CD4-positive, alpha-beta T cell treated with Interleukin-15 for 4 hours (primary cell): ENCODE data around the gene REM2.
A peak's percentile ranks its signal among the peaks of the same experiment; 100 is the strongest.

Experiments
- DNase-seq: peaks from one replicate; pipeline ENCODE4 v3.0.0-alpha.2; 2020; ENCODE audit warnings: low spot score

The REM2 gene

DNA sequence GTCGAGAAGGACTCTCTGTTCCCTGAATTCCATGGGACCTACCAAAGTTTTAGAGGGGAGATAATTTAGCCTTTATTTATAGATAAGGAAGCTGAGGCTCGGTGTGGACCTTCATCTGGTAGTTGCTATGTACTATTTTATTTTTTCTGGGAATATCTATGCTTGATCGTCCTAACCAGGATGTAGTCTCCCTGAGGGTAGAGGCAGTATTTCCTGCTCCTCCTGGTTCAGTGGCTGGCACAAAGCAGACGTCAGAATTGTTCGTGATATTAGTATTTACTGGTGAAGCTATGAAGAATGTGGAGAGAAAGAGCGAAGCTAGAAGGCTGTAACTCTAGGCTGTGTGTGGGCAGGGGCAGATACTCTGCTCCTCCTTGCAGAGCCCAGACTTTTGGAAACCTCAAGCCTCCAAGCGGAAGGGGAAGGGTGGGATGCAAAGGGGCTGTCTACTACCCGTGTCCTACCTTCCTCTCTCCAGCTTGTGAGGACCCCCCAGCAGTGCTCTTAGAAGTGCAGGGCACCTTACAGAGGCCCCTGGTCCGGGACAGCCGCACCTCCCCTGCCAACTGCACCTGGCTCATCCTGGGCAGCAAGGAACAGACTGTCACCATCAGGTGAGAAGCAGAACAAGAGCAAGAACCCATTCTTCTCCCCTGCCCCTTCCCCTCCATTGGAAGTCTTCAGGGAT lies 10.0 kb upstream of the REM2 start:
- DNase-seq: no peak

DNA sequence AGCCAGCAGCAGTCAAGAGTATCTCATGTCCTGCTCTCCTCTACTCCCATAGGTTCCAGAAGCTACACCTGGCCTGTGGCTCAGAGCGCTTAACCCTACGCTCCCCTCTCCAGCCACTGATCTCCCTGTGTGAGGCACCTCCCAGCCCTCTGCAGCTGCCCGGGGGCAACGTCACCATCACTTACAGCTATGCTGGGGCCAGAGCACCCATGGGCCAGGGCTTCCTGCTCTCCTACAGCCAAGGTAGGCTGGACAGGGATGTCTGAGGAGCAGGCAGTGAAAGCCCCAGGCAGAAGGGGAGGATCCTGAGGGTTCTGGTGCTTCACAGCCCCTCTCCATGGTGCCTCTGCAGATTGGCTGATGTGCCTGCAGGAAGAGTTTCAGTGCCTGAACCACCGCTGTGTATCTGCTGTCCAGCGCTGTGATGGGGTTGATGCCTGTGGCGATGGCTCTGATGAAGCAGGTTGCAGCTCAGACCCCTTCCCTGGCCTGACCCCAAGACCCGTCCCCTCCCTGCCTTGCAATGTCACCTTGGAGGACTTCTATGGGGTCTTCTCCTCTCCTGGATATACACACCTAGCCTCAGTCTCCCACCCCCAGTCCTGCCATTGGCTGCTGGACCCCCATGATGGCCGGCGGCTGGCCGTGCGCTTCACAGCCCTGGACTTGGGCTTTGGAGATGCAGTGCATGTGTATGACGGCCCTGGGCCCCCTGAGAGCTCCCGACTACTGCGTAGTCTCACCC lies 7.8 kb upstream of the REM2 start:
- DNase-seq: no peak

DNA sequence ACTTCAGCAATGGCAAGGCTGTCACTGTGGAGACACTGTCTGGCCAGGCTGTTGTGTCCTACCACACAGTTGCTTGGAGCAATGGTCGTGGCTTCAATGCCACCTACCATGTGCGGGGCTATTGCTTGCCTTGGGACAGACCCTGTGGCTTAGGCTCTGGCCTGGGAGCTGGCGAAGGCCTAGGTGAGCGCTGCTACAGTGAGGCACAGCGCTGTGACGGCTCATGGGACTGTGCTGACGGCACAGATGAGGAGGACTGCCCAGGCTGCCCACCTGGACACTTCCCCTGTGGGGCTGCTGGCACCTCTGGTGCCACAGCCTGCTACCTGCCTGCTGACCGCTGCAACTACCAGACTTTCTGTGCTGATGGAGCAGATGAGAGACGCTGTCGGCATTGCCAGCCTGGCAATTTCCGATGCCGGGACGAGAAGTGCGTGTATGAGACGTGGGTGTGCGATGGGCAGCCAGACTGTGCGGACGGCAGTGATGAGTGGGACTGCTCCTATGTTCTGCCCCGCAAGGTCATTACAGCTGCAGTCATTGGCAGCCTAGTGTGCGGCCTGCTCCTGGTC lies 7.2 kb upstream of the REM2 start:
- no peak for DNase-seq

DNA sequence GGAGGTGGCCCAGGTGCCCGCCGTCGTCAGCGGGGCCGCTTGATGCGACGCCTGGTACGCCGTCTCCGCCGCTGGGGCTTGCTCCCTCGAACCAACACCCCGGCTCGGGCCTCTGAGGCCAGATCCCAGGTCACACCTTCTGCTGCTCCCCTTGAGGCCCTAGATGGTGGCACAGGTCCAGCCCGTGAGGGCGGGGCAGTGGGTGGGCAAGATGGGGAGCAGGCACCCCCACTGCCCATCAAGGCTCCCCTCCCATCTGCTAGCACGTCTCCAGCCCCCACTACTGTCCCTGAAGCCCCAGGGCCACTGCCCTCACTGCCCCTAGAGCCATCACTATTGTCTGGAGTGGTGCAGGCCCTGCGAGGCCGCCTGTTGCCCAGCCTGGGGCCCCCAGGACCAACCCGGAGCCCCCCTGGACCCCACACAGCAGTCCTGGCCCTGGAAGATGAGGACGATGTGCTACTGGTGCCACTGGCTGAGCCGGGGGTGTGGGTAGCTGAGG lies 6.0 kb upstream of the REM2 start:
- no peak for DNase-seq

DNA sequence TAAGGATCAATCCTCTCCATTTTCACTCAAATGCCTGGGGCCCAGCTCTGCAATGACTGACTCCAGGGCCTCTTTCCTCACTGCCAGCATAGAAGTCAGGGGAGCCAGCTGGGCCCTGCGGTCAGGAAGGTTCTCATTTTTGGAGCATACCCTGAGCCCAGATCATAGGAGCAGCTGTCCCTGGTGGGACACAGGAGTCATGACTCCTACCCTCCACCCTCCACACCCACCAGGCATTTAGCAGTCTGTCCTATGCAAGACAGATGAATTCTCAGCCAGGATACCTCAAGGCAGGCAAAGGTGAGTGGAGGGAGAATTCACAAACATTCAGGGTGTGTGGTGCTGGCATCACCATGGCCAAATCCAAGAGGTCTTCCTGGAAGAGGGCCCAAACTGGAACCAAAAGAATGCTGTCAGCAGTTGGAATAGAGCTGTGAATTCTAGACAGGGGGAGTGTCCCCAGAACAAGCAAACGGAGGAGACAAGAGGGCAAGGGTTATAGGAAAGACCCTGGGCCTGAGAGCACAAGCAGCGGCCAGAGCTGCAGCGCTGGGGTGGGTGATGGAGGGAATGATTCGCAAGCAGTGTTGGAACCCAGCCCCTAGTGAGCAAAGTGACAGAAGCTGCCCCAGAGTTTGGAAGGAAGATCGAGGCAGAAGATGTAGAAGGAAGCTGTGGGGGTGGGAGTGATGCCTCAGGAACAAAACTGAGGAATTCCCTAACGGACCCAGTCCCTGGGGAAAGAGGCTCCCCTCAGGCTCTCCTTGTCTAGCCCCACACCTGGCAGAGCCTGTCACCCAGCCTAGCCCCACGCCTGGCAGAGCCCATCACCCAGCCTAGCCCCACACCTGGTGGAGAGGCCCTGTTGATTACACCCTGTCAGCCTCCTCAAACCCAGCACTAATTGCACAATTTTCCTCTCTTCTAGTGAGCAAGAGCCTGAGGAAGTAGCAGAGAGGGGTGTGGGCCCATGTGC lies 4.5 kb upstream of the REM2 start:
- no peak for DNase-seq

DNA sequence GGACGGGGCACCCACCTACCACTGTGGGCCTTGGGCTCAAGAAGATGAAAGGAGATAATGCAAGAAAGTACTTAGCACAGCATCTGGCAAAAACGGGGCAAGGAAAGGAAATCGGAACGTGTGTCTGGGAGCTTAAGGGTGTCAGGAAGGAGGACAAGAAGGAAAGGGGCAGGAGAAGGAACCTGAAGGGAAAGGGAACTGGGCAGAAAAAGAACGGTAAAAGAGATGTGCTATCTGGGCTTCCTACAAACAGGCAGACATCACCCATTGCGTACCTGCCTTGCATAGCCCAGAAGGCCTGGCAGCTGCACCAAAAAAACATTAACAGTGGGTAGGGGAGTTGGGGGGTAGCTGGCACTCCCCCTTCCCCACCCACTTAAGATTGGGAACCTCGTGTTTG lies 958 bp upstream of the REM2 start:
- DNase-seq: no peak

DNA sequence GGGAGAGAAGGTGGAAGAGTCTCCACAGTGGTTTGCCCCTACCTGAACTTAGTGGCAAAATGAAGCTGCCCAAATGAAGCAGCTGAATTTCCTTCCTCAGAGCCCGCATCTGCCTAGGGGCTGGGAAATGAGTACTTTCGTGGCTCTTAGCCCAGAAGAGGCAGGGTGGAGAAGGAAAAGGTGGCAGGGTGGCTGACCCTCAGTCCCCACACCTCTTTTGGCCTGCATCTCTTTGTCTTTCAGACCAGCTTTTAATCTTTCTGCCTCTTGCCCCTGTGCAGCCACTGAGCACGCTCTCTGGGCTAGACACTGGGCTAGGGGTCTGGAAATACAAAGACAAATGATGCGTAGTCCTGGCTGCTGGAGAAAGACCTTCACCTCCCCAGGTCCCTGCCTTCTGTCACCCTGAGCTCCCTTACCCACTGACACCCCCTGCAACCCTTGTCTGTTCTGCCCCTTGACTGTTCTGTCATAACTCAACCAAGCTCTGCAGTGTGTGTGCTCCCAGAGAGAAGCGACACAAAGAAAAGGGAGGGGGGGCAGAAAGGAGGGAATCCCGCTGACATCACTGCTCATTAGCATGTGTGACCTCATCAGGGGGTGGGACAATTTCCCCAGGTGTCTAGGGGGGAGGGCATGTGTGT lies 371 bp upstream of the REM2 start:
- DNase-seq: peak; percentile 39

DNA sequence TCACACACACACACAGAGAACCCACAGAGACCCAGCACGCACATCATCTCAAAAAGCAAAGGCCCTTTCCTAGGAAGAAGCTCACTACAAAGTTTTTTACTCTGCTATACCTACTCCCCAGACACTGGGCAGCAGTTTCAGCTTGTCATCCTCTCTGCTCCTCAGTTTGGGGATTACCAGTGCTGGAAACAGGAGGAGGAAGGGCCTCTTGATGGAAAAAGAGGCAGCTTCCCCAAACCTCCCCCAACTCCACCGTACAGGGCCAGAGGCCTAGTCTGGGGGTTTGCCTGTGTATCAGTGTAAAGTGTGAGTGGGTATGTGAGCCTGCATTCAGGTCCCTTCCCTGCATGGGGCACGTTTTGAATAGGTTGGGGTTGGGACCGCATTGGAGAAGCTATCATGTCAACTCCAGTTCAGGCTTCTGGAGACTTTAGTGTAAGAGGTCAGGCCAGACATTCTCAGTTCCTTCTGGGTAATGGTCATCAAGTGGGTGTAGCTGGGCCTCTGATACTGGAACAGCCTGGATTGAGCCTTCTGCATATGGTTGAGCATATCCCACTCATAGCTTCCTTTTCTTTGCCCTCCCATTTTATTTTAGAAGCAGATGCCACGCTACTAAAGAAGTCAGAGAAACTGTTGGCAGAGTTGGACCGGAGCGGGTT lies 1.2 kb downstream of the REM2 start:
- DNase-seq: no peak

DNA sequence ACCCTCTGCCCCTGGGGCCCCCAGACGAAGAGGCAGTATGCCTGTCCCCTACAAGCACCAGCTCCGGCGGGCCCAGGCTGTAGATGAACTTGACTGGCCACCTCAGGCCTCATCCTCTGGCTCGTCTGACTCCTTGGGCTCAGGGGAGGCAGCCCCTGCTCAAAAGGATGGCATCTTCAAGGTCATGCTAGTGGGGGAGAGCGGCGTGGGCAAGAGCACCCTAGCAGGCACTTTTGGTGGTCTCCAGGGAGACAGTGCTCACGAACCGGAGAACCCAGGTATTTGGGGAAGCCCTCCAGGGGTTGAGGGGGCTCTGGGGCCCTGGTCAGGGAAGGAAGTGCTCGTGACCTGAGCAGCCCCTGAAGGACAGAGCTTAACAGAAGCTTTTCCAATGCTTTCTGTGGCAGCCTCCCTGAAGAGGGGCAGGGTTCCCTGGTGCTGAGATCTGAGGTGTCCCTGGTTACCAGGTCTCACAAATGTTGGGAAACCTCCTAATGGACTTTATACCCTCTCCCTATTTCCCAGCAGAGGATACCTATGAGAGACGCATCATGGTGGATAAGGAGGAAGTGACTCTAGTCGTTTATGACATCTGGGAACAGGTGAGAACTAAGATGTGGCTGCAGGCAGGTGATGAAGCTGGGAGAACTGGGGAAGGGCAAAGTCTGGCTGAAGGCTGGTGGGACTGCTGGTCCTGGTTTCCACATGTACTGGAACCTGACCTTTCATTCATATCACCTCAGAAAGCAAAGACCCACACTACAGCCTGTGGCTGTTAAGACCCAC lies 1.9 kb downstream of the REM2 start:
- no peak for DNase-seq

DNA sequence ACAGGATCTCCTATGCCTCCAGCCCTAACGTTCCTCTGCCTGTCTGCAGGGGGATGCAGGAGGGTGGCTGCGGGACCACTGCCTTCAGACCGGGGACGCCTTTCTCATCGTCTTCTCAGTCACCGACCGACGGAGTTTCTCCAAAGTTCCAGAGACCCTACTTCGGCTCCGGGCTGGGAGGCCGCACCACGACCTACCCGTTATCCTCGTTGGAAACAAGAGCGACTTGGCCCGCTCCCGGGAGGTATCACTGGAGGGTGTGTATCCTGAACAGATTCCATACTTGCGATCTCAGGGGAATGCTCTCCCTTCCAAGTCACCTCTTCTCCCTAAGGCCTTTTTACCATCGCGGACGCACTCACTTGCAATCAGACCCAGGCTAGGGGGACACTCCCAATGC lies 3.0 kb downstream of the REM2 start:
- no peak for DNase-seq

DNA sequence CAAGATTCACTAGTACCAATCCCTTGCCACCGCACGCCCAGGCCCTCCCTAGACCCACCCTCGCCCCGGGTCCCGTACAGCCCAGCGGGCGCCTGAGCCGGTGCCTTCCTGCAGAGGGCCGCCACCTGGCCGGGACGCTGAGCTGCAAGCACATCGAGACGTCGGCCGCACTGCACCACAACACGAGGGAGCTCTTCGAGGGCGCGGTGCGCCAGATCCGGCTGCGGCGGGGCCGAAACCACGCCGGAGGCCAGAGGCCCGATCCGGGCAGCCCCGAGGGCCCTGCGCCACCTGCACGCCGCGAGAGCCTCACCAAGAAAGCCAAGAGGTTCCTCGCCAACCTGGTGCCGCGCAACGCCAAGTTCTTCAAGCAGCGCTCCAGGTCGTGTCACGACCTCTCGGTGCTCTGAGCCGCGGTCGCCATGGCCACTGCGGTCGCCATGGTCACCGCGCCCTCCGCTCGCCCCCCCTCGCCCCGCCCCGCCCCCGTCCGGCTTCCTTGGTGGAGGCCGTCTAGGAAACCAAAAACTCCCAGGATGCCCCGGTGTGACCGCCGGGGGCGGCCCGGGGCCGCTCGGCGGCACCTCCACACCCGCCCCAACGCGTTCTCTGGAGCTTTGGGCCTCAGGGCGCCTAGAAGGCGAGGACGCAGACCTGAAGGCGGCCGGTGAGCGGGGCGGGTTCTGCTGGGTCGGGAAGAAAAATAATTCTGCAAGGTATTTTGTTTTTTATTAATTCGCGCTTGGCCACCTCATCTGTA lies 3.7 kb downstream of the REM2 start:
- peak; percentile 78 for DNase-seq

DNA sequence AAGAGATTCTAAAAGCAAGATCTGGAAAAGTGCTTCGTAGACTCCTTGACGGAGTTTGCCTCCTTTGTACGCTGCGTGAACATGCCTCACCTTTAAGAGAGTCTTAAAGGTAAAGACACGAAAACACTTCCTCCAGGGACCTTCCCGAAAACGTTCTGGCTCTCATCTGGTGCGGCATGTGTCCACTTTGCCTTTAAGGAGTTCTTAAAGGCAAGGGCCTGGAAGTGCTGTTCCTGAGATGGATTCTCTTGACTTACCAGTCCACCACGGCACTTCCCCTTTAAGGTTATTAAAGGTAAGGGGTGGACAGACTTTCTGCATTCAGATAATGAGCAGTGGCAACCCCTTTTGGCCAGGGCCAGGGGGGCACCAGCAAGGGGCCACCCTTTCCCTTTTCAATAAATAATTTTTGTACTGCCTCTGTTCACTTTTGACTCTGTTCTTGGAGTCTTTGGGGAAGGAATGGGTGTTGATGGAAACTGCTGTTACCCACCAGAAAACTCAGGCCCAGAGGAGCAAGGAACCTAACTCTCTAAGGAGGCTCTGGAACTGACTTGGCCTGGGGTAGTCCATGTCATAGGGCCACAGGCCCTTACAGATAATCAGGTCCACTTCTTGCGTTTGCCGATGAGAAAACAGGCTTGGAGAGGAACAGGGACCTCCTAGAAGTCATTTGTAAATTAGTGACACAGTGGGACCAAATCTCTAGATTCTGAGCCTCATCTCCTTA lies 4.4 kb downstream of the REM2 start:
- peak; percentile 73 for DNase-seq

DNA sequence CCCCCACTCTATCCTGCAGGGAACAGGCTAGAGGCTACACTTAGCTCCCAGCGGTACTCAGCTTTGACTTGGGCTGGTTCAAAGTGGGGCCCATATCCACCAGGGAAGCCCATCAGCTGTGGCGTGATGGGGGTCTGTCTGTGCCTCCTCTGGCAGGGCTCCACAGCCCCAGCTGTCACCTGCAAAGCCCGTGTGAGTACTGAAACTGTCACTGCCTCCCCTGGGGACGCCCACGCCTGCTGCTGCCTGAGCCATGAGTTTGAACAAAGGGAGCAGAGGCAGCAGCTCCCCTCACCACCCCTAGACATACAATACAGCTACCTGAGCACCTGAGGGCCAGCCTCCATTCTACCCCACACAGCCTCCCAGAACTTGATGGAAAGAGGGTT lies 5.0 kb downstream of the REM2 start:
- no peak for DNase-seq

DNA sequence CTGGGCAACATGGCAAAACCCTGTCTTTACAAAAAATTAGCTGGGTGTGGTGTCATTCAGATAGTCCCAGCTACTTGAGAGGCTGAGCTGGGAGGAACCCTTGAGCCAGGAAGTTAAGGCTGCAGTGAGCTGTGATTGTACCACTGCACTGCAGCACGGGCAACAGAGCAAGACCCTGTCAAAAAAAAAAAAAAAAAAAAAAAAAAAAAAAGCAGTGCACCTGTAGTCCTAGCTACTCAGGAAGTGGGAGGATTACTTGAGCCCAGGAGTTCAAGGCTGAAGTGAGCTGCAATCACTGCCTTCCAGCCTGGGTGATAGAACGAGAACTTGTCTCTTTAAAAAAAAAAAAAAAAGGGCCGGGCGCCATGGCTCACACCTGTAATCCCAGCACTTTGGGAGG lies 5.6 kb downstream of the REM2 start:
- DNase-seq: peak; percentile 13

DNA sequence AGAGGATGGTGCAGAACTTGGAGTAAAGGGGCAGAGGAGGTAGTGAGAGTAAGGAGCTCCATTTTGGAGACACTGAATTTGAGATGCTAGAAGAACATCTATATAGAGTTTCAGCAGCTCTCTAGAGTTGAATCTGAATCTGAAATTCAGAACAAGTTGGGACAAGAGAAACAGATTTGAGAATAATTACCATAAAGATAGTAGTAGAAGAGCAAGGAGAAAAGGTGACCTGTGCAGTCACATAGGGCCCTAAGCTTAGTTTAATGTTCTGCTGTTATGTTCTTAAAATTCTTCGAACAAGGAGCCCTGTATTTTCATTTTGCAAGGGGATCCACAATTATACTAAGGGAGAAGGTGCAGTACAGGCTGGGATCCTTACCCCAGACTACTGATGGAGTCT lies 7.4 kb downstream of the REM2 start:
- DNase-seq: no peak

DNA sequence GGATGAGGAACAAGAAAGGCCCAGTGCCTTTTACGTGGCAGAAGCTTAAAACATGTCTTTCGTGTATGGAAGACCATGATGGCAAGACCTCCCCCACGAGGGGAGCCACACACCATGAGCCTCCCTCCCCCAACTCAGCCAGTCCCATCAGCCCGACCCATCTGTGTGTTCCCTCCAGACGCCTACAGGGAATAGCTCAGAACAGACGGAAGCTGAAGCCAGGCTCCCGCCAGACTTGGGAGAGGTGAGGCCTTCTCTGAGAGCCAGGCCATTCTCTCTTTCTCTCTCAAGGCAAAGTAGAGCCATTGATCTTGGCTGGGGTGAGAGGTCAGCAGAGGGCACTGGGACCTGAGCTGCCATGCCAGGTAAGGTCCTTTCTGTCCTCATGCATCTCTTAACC lies 9.5 kb downstream of the REM2 start:
- DNase-seq: no peak

DNA sequence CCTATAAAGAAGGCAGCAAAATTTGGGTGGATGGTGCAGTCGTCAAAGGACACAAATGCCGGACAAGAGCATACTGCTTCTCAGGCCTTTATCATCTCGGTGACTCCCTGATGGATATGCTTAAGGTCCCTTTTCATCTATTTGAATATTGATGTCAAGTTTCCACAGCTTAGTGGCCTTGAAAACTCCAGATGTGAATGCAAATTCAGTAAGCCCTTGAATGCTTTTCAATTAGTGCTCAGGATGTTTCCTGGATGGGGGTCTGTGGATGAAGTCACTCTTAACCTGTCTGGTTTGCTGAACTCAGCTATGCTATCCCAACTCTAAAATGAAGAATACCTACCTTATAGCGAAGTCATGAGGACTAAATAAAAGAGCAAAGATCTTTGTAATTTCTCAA lies 10.7 kb downstream of the REM2 start:
- DNase-seq: no peak

DNA sequence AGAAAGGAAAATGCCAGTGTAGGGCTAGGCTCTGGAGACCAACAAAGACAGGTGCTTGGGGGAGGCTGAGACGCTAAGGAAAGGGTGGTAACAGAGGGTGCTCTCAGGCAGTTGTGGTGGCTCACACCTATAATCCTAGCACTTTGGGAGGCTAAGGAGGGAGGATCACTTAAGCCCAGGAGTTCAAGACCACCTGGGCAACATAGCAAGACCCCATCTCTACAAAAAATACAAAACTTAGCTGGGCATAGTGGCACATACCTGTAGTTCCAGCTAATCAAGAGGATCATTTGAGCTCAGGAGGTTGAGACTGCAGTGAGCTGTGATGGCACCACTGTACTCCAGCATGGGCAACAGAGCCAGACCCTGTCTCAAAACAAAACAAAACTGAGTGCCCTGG lies 12.4 kb downstream of the REM2 start:
- no peak for DNase-seq

DNA sequence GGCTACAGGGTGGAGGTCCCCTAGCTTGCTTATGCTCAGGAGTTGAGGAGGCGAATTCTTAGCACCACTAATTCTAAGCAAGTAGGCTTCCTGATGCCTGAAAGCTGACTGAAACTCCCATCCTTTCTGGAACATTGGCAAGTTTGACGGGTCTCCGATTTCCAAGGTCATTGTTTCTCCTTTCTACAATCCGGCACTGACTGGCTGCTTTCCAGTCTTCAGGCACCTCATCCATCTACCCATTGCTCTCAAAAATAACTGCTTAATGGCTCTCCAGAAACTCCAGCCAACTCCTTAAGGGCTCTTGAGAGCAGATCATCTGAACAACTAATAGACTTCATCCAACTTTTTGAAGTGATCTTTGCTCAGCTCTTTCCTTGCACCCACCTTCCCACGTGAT lies 13.3 kb downstream of the REM2 start:
- no peak for DNase-seq
